Gastrocnemius medialis (tissue), 4 donors: Measurements from ENCODE around the gene CHDH.

Source experiments
- POLR2A ChIP-seq, 2 donors: fragments of 450-650 bp; IDR thresholded peaks; one replicate each; pipeline ENCODE4 v1.6.1; 2017; ENCODE audit warnings: antibody characterized with exemption in 2 of 2, mild to moderate bottlenecking in 2 of 2, moderate library complexity in 2 of 2
- TF ChIP-seq, protein P1 (sequence below), 5 experiments: fragments of 450-650 bp in 3 of 5; fragments of 200-600 bp in 2 of 5; sonication (generic) in 2 of 5; IDR thresholded peaks in 4 of 5; conservative IDR thresholded peaks in 1 of 5; 1 replicate in 4 of 5; 2 replicates in 1 of 5; pipeline ENCODE4 v1.5.1; 2016 to 2019; ENCODE audit warnings: antibody characterized with exemption in 5 of 5, mild to moderate bottlenecking in 3 of 5, moderate library complexity in 3 of 5

- no peak for TF ChIP-seq POLR2A (IDR thresholded peaks at IDR 0.05)
- TF ChIP-seq, protein P1, sequence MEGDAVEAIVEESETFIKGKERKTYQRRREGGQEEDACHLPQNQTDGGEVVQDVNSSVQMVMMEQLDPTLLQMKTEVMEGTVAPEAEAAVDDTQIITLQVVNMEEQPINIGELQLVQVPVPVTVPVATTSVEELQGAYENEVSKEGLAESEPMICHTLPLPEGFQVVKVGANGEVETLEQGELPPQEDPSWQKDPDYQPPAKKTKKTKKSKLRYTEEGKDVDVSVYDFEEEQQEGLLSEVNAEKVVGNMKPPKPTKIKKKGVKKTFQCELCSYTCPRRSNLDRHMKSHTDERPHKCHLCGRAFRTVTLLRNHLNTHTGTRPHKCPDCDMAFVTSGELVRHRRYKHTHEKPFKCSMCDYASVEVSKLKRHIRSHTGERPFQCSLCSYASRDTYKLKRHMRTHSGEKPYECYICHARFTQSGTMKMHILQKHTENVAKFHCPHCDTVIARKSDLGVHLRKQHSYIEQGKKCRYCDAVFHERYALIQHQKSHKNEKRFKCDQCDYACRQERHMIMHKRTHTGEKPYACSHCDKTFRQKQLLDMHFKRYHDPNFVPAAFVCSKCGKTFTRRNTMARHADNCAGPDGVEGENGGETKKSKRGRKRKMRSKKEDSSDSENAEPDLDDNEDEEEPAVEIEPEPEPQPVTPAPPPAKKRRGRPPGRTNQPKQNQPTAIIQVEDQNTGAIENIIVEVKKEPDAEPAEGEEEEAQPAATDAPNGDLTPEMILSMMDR (IDR thresholded peaks at IDR 0.05 in 4 of 5, conservative IDR thresholded peaks at IDR 0.05 in 1 of 5) = no peak
Measured at GRCh38 chr3:53824795-53825194, 21.4 kb downstream of the CHDH start.
